Measurements from ENCODE around the gene PAIP2B. TPM values are rescaled to one million over a fixed set of nuclear protein-coding genes. Genes with fewer than 3 reads are reported as not detected.

PAIP2B gene
- total and polyA plus RNA-seq, 2 of the 13 experiments (the other 11 are each of a cell fraction or from before 2014, with no cell fraction given) = 0.16 to 0.29 TPM

- Histone ChIP-seq H3K27ac (ENCODE audit: extremely low read length, insufficient read depth, low read length) (no peak overlapping the region), H3K36me3 (replicated peaks in 1 of 2; ENCODE audit: control insufficient read depth in 1 of 2, insufficient read depth in 2 of 2, low read length in 2 of 2) (no peaks in the 10 kb centered on the region), H3K9me3 (ENCODE audit: low read length) (no peaks in the 10 kb centered on the region), H3K27me3 (ENCODE audit: control insufficient read depth in 1 of 2, insufficient read depth in 2 of 2, low read length in 2 of 2) (peaks cover 4 to 29% of the 10 kb centered on the region in 2 experiments), H2AFZ (ENCODE audit: low read length) (peak overlapping the region; percentile 38), H3K4me2 (ENCODE audit: low read depth, low read length) (peak overlapping the region; percentile 68), H3K4me1 (ENCODE audit: insufficient read depth, low read length) (0 out of 2 replicates have a peak, but pooled peaks cover 11% of the 10 kb centered on the region), H3K4me3 (replicated peaks in 1 of 3; ENCODE audit: insufficient read depth in 1 of 3, low read depth in 2 of 3, low read length in 3 of 3) (peak overlapping the region; percentile 32 to 66 (median 35); a peak in 5 of 6 replicates), H3K79me2 (ENCODE audit: insufficient read depth, low read length) (no peaks in the 10 kb centered on the region), H3K9ac (ENCODE audit: insufficient read depth, low read depth, low read length) (no peak overlapping the region; the same call in 1 of the 2 replicates), H4K20me1 (ENCODE audit: insufficient read depth, low read length) (no peaks in the 10 kb centered on the region)
- FAIRE-seq = no peak
- intact Hi-C loops (cut with micrococcal nuclease; ENCODE audit: unreplicated experiment) = no loop called here
- DNase-seq (ENCODE audit: low spot score) = no peak
- BruUV-seq (replicated peaks) = no TSS peak
- POLR2A ChIA-PET = no interaction called here
- peak; percentile 38 for ATAC-seq
- CTCF ChIA-PET (ENCODE audit: low intra/inter-chr PET ratio, low total read pairs) = no interaction called here
- in situ Hi-C loops (cut with HindIII; ENCODE audit: extremely low pct_ligation_motif_present, low pct_unique_long_range_greater_than_20kb) = loop anchor here (10.0 kb wide), 1 partner anchor 288 kb away; no protein-coding TSS in a partner anchor
- 18% methylated on average over 29 of the region's 52 CpGs for WGBS (ENCODE audit: low lambda C conversion rate)
- 0 out of 2 replicates have a peak, but pooled peaks have one; percentile 5 for TF ChIP-seq ZNF543 (CRISPR knock-in tag; IDR thresholded peaks at IDR 0.05)
- peak; percentile 83 for TF ChIP-seq ZNF777 (CRISPR knock-in tag; IDR thresholded peaks at IDR 0.05)
- TF ChIP-seq ATRX (CRISPR knock-in tag; IDR thresholded peaks at IDR 0.05; ENCODE audit: borderline replicate concordance) = no peak
- no peak for TF ChIP-seq ADNP (CRISPR knock-in tag; IDR thresholded peaks at IDR 0.05)
- TF ChIP-seq ZNF451 (CRISPR knock-in tag; IDR thresholded peaks at IDR 0.05) = no peak
- no peak for TF ChIP-seq AKAP8 (CRISPR knock-in tag; IDR thresholded peaks at IDR 0.05)
- TF ChIP-seq ZNF788 (CRISPR knock-in tag; IDR thresholded peaks at IDR 0.05; ENCODE audit: borderline replicate concordance) = no peak
- no peak for TF ChIP-seq SNAPC5 (CRISPR knock-in tag; IDR thresholded peaks at IDR 0.05; ENCODE audit: borderline replicate concordance)
- no peak for TF ChIP-seq ZNF556 (CRISPR knock-in tag; IDR thresholded peaks at IDR 0.05; ENCODE audit: borderline replicate concordance)
- TF ChIP-seq UBTF (CRISPR knock-in tag; IDR thresholded peaks at IDR 0.05) = 0 out of 2 replicates have a peak, but pooled peaks have one; percentile 1
- no peak for TF ChIP-seq TAF15 (IDR thresholded peaks at IDR 0.05; ENCODE audit: low read depth, low read length, poor library complexity, severe bottlenecking)
- TF ChIP-seq ZBED4 (CRISPR knock-in tag; IDR thresholded peaks at IDR 0.05; ENCODE audit: borderline replicate concordance) = no peak
- no peak for TF ChIP-seq MIER2 (CRISPR knock-in tag; IDR thresholded peaks at IDR 0.05)
- no peak for TF ChIP-seq IRF1 (CRISPR knock-in tag; IDR thresholded peaks at IDR 0.05; ENCODE audit: low read depth)
- TF ChIP-seq CENPX (CRISPR knock-in tag; IDR thresholded peaks at IDR 0.05) = no peak
These were observed 573 bp downstream of the PAIP2B start for GRCh38 chr2:71226096-71226964.
